Natural killer cell (primary cell): ENCODE data around the gene GBF1. TPM values are rescaled to one million over a fixed set of nuclear protein-coding genes. Genes with fewer than 3 reads are reported as not detected.
A peak's percentile ranks its signal among the peaks of the same experiment; 100 is the strongest.

Experiments used
- ATAC-seq, 3 donors: fragments of 150-1000 bp in 2 of 3; fragments of 200-7000 bp in 1 of 3; cut with Tn5 transposase; 1 replicate in 1 of 3; 2 replicates in 2 of 3; pipeline ENCODE4 v1.10.0; 2021; ENCODE audit warnings: mild to moderate bottlenecking in 2 of 3, moderate library complexity in 2 of 3
- DNase-seq, 2 donors: peaks; one replicate each; pipeline versions ENCODE4 v3.0.0 to v3.0.0-alpha.2; 2013 to 2021; ENCODE audit warnings: mixed read lengths in 1 of 2
- H3K27ac ChIP-seq: one replicate; pipeline ENCODE4 v1.5.1; 2013; ENCODE audit warnings: mild to moderate bottlenecking, low read length
- H3K27me3 ChIP-seq: one replicate; pipeline ENCODE4 v1.6.1; 2013; ENCODE audit warnings: low read length; ENCODE audit not compliant: control insufficient read depth, insufficient read depth
- H3K36me3 ChIP-seq: one replicate; pipeline ENCODE4 v1.6.1; 2013; ENCODE audit warnings: low read length; ENCODE audit not compliant: control insufficient read depth, insufficient read depth
- H3K4me1 ChIP-seq: one replicate; pipeline ENCODE4 v1.6.1; 2013; ENCODE audit warnings: low read length; ENCODE audit not compliant: control insufficient read depth, insufficient read depth
- H3K4me3 ChIP-seq: one replicate; pipeline ENCODE4 v1.5.1; 2013; ENCODE audit warnings: low read length
- H3K9me3 ChIP-seq: one replicate; pipeline ENCODE4 v1.6.1; 2013; ENCODE audit warnings: low read length; ENCODE audit not compliant: control insufficient read depth, insufficient read depth
- H3K27ac Mint-ChIP-seq, 2 donors: one replicate each; pipeline ENCODE4 v1.8.0; 2022; ENCODE audit warnings: mild to moderate bottlenecking in 2 of 2, mixed read lengths in 2 of 2, moderate library complexity in 1 of 2
- H3K27me3 Mint-ChIP-seq, 2 donors: one replicate each; pipeline ENCODE4 v1.8.0; 2022; ENCODE audit warnings: low read depth in 2 of 2, mixed read lengths in 2 of 2
- H3K36me3 Mint-ChIP-seq: one replicate; pipeline ENCODE4 v1.8.0; 2022; ENCODE audit warnings: mixed read lengths
- H3K4me1 Mint-ChIP-seq, 2 donors: one replicate each; pipeline ENCODE4 v1.8.0; 2022; ENCODE audit warnings: mixed read lengths in 2 of 2
- H3K4me3 Mint-ChIP-seq: one replicate; pipeline ENCODE4 v1.8.0; 2022; ENCODE audit warnings: mild to moderate bottlenecking, moderate library complexity, mixed read lengths
- H3K9me3 Mint-ChIP-seq, 2 donors: one replicate each; pipeline ENCODE4 v1.8.0; 2022; ENCODE audit warnings: mixed read lengths in 2 of 2
- WGBS: methylation state at CpG from one replicate; pipeline ENCODE4 v1.1.7; 2013; ENCODE audit warnings: missing lambda C conversion rate; ENCODE audit not compliant: insufficient coverage; 5-methylcytosine and 5-hydroxymethylcytosine counted together
- intact Hi-C: fragments of 100-400 bp; cut with micrococcal nuclease; formaldehyde crosslinking; loops from one replicate; pipeline ENCODE4 v1.14.2; 2022
- total RNA-seq, 4 donors: library from RNA; stranded (reverse); fragments of 120-200 nt in 1 of 4; gene quantifications; one replicate each; pipeline versions ENCODE4 v1.2.3 to v1.2.4, GENCODE V29; 2013 to 2022
- TF ChIP-seq, protein P1 (sequence below): fragments of 200-600 bp; IDR thresholded peaks from one replicate; pipeline ENCODE4 v1.8.0; 2022; ENCODE audit warnings: antibody characterized with exemption

Gene GBF1
- total RNA-seq, 3 donors from 2014 or later (not counting 1 experiment from before 2014, with no cell fraction given): 48.2 to 52.5 (median 50.9) TPM

GRCh38 chr10:102322914-102323313 lies 77.6 kb downstream of the GBF1 start:
- Mint-ChIP-seq H3K4me3 (peak overlapping the region; percentile 60), H3K9me3 (no peaks in the 10 kb centered on the region), H3K36me3 (no peaks in the 10 kb centered on the region), H3K27ac (peak overlapping the region in 1 of 2 donors; percentile 53), H3K27me3 (no peaks in the 10 kb centered on the region), H3K4me1 (peaks cover 33 to 42% of the 10 kb centered on the region in 2 donors)
- 0% methylated on average over 1 of the region's 2 CpGs for WGBS
- Histone ChIP-seq H3K4me3 (no peak overlapping the region), H3K4me1 (peaks cover 16% of the 10 kb centered on the region), H3K36me3 (no peaks in the 10 kb centered on the region), H3K9me3 (no peaks in the 10 kb centered on the region), H3K27me3 (no peaks in the 10 kb centered on the region), H3K27ac (no peak overlapping the region)
- ATAC-seq: peak; percentile 85 to 98 (median 85)
- DNase-seq: peak; percentile 39 to 64
- intact Hi-C loops: no loop called here
- TF ChIP-seq, protein P1, sequence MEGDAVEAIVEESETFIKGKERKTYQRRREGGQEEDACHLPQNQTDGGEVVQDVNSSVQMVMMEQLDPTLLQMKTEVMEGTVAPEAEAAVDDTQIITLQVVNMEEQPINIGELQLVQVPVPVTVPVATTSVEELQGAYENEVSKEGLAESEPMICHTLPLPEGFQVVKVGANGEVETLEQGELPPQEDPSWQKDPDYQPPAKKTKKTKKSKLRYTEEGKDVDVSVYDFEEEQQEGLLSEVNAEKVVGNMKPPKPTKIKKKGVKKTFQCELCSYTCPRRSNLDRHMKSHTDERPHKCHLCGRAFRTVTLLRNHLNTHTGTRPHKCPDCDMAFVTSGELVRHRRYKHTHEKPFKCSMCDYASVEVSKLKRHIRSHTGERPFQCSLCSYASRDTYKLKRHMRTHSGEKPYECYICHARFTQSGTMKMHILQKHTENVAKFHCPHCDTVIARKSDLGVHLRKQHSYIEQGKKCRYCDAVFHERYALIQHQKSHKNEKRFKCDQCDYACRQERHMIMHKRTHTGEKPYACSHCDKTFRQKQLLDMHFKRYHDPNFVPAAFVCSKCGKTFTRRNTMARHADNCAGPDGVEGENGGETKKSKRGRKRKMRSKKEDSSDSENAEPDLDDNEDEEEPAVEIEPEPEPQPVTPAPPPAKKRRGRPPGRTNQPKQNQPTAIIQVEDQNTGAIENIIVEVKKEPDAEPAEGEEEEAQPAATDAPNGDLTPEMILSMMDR: no peak

- H3K27ac ChIP-seq: no peak overlapping the region
- ATAC-seq: no peak
- H3K9me3 ChIP-seq: no peaks in the 10 kb centered on the region
- no peaks in the 10 kb centered on the region for H3K27me3 ChIP-seq
- TF ChIP-seq, protein P1: no peak
- no peak for DNase-seq
- no peaks in the 10 kb centered on the region for H3K36me3 ChIP-seq
- 95% methylated on average over 2 of the region's 3 CpGs for WGBS
- no peak overlapping the region for H3K4me3 Mint-ChIP-seq
- no peak overlapping the region for H3K27ac Mint-ChIP-seq
- H3K4me1 ChIP-seq: peaks cover 16% of the 10 kb centered on the region
- H3K27me3 Mint-ChIP-seq: no peaks in the 10 kb centered on the region
- H3K4me3 ChIP-seq: no peak overlapping the region
- H3K36me3 Mint-ChIP-seq: no peaks in the 10 kb centered on the region
- intact Hi-C loops: no loop called here
- no peaks in the 10 kb centered on the region for H3K9me3 Mint-ChIP-seq
- peaks cover 36 to 47% of the 10 kb centered on the region in 2 donors for H3K4me1 Mint-ChIP-seq
Observed at GRCh38 chr10:102324061-102324460, 78.7 kb downstream of the GBF1 start.

- Histone ChIP-seq H3K4me1 (peaks cover 16% of the 10 kb centered on the region), H3K27me3 (no peaks in the 10 kb centered on the region), H3K36me3 (no peaks in the 10 kb centered on the region), H3K4me3 (no peak overlapping the region), H3K9me3 (no peaks in the 10 kb centered on the region), H3K27ac (no peak overlapping the region)
- H3K27ac Mint-ChIP-seq: no peak overlapping the region
- ATAC-seq (no peak), DNase-seq (no peak)
- 100% methylated on average over 4 of the region's 4 CpGs for WGBS
- H3K27me3 Mint-ChIP-seq: no peaks in the 10 kb centered on the region
- TF ChIP-seq, protein P1: no peak
- no peaks in the 10 kb centered on the region for H3K9me3 Mint-ChIP-seq
- no peak overlapping the region for H3K4me3 Mint-ChIP-seq
- H3K4me1 Mint-ChIP-seq: peaks cover 32 to 43% of the 10 kb centered on the region in 2 donors
- no peaks in the 10 kb centered on the region for H3K36me3 Mint-ChIP-seq
- intact Hi-C loops: no loop called here
Observed at GRCh38 chr10:102326031-102326430, 80.7 kb downstream of the GBF1 start.

GRCh38 chr10:102327002-102327401 lies 81.7 kb downstream of the GBF1 start:
- no peaks in the 10 kb centered on the region for H3K36me3 ChIP-seq
- WGBS: 92% methylated on average over 2 of the region's 5 CpGs
- Mint-ChIP-seq H3K27me3 (no peaks in the 10 kb centered on the region), H3K27ac (no peak overlapping the region), H3K4me3 (no peak overlapping the region), H3K9me3 (no peaks in the 10 kb centered on the region), H3K36me3 (no peaks in the 10 kb centered on the region), H3K4me1 (peaks cover 32 to 43% of the 10 kb centered on the region in 2 donors)
- intact Hi-C loops: no loop called here
- DNase-seq (no peak), ATAC-seq (no peak)
- TF ChIP-seq, protein P1: no peak
- no peak overlapping the region for H3K4me3 ChIP-seq
- H3K4me1 ChIP-seq: peaks cover 11% of the 10 kb centered on the region
- H3K9me3 ChIP-seq: no peaks in the 10 kb centered on the region
- H3K27ac ChIP-seq: no peak overlapping the region
- no peaks in the 10 kb centered on the region for H3K27me3 ChIP-seq
